Measurements from ENCODE around the gene TUSC7.

TUSC7 gene

GRCh38 chr3:116671151-116671550, 38.4 kb upstream of the TUSC7 start:
- Histone ChIP-seq H3K27ac (replicated peaks) (no peak overlapping the region), H3K4me3 (replicated peaks; ENCODE audit: insufficient read depth, low read length) (no peak overlapping the region), H3K27me3 (ENCODE audit: insufficient read depth, poor library complexity, severe bottlenecking) (no peaks in the 10 kb centered on the region)
- TF ChIP-seq REST (IDR thresholded peaks at IDR 0.05; ENCODE audit: insufficient replicate concordance, low read depth): no peak
- no peak for TF ChIP-seq GABPA (IDR thresholded peaks at IDR 0.05; ENCODE audit: low read depth)
- no peak for TF ChIP-seq SPI1 (IDR thresholded peaks at IDR 0.05; ENCODE audit: borderline replicate concordance, low read depth)
- TF ChIP-seq CTCF (IDR thresholded peaks at IDR 0.05; ENCODE audit: insufficient read depth, low read length): no peak
- no peak for TF ChIP-seq POLR2AphosphoS5 (IDR thresholded peaks at IDR 0.05; ENCODE audit: low read depth)
- DNase-seq (ENCODE audit: low read depth in 1 of 2, low spot score in 1 of 2): no peak

- DNase-seq (ENCODE audit: low read depth in 1 of 2, low spot score in 1 of 2): no peak
- H3K27ac ChIP-seq (replicated peaks): no peak overlapping the region
- TF ChIP-seq CTCF (IDR thresholded peaks at IDR 0.05; ENCODE audit: insufficient read depth, low read length): no peak
- TF ChIP-seq GABPA (IDR thresholded peaks at IDR 0.05; ENCODE audit: low read depth): no peak
- H3K4me3 ChIP-seq (replicated peaks; ENCODE audit: insufficient read depth, low read length): no peak overlapping the region
- no peaks in the 10 kb centered on the region for H3K27me3 ChIP-seq (ENCODE audit: insufficient read depth, poor library complexity, severe bottlenecking)
Observed at GRCh38 chr3:116678853-116679252, 30.7 kb upstream of the TUSC7 start.

- Histone ChIP-seq H3K27me3 (ENCODE audit: insufficient read depth, poor library complexity, severe bottlenecking) (no peaks in the 10 kb centered on the region), H3K4me3 (replicated peaks; ENCODE audit: insufficient read depth, low read length) (no peak overlapping the region), H3K27ac (replicated peaks) (no peak overlapping the region)
- DNase-seq (ENCODE audit: low read depth in 1 of 2, low spot score in 1 of 2): no peak
- TF ChIP-seq POLR2AphosphoS5 (IDR thresholded peaks at IDR 0.05; ENCODE audit: low read depth): no peak
- TF ChIP-seq REST (IDR thresholded peaks at IDR 0.05; ENCODE audit: insufficient replicate concordance, low read depth): no peak
- no peak for TF ChIP-seq GABPA (IDR thresholded peaks at IDR 0.05; ENCODE audit: low read depth)
- no peak for TF ChIP-seq SPI1 (IDR thresholded peaks at IDR 0.05; ENCODE audit: borderline replicate concordance, low read depth)
- no peak for TF ChIP-seq CTCF (IDR thresholded peaks at IDR 0.05; ENCODE audit: insufficient read depth, low read length)
Observed at GRCh38 chr3:116691041-116691440, 18.5 kb upstream of the TUSC7 start.

GRCh38 chr3:116701070-116701469, 8.5 kb upstream of the TUSC7 start:
- no peak for TF ChIP-seq REST (IDR thresholded peaks at IDR 0.05; ENCODE audit: insufficient replicate concordance, low read depth)
- TF ChIP-seq GABPA (IDR thresholded peaks at IDR 0.05; ENCODE audit: low read depth): no peak
- no peak for TF ChIP-seq CTCF (IDR thresholded peaks at IDR 0.05; ENCODE audit: insufficient read depth, low read length)
- TF ChIP-seq POLR2AphosphoS5 (IDR thresholded peaks at IDR 0.05; ENCODE audit: low read depth): no peak
- TF ChIP-seq SPI1 (IDR thresholded peaks at IDR 0.05; ENCODE audit: borderline replicate concordance, low read depth): no peak
- Histone ChIP-seq H3K4me3 (replicated peaks; ENCODE audit: insufficient read depth, low read length) (no peak overlapping the region), H3K27me3 (ENCODE audit: insufficient read depth, poor library complexity, severe bottlenecking) (no peaks in the 10 kb centered on the region), H3K27ac (replicated peaks) (no peak overlapping the region)
- DNase-seq (ENCODE audit: low read depth in 1 of 2, low spot score in 1 of 2): no peak

Data from HL-60 (cell line).